ENCODE results near the gene LAMA3. TPM values are rescaled to one million over a fixed set of nuclear protein-coding genes. Genes with fewer than 3 reads are reported as not detected.

LAMA3 gene
- total RNA-seq, 1 donor from 2014 or later: 1.7 TPM

GRCh38 chr18:23669202-23669766, 20.0 kb upstream of the LAMA3 start:
- Mint-ChIP-seq H3K27me3 (ENCODE audit: unreplicated experiment) (no peaks in the 10 kb centered on the region), H3K9me3 (ENCODE audit: unreplicated experiment) (peaks cover 5% of the 10 kb centered on the region), H3K4me1 (ENCODE audit: unreplicated experiment) (peaks cover 2% of the 10 kb centered on the region), H3K27ac (ENCODE audit: unreplicated experiment) (no peak overlapping the region), H3K36me3 (ENCODE audit: low read depth, unreplicated experiment) (no peaks in the 10 kb centered on the region), H3K4me3 (ENCODE audit: unreplicated experiment) (no peak overlapping the region)
- no peak for TF ChIP-seq CTCF (IDR thresholded peaks at IDR 0.05; ENCODE audit: unreplicated experiment)
- DNase-seq (ENCODE audit: low spot score): no peak

- Mint-ChIP-seq H3K9me3 (ENCODE audit: unreplicated experiment) (peaks cover 5% of the 10 kb centered on the region), H3K27me3 (ENCODE audit: unreplicated experiment) (no peaks in the 10 kb centered on the region), H3K27ac (ENCODE audit: unreplicated experiment) (no peak overlapping the region), H3K4me3 (ENCODE audit: unreplicated experiment) (no peak overlapping the region), H3K36me3 (ENCODE audit: low read depth, unreplicated experiment) (no peaks in the 10 kb centered on the region), H3K4me1 (ENCODE audit: unreplicated experiment) (peaks cover 2% of the 10 kb centered on the region)
- no peak for DNase-seq (ENCODE audit: low spot score)
- no peak for TF ChIP-seq CTCF (IDR thresholded peaks at IDR 0.05; ENCODE audit: unreplicated experiment)
Measured at GRCh38 chr18:23669804-23670405, 19.3 kb upstream of the LAMA3 start.

GRCh38 chr18:23671564-23671963, 17.7 kb upstream of the LAMA3 start:
- H3K36me3 Mint-ChIP-seq (ENCODE audit: low read depth, unreplicated experiment): no peaks in the 10 kb centered on the region
- no peak overlapping the region for H3K4me3 Mint-ChIP-seq (ENCODE audit: unreplicated experiment)
- DNase-seq (ENCODE audit: low spot score): no peak
- peaks cover 3% of the 10 kb centered on the region for H3K27me3 Mint-ChIP-seq (ENCODE audit: unreplicated experiment)
- peaks cover 5% of the 10 kb centered on the region for H3K9me3 Mint-ChIP-seq (ENCODE audit: unreplicated experiment)
- H3K4me1 Mint-ChIP-seq (ENCODE audit: unreplicated experiment): peaks cover 2% of the 10 kb centered on the region
- no peak for TF ChIP-seq CTCF (IDR thresholded peaks at IDR 0.05; ENCODE audit: unreplicated experiment)
- H3K27ac Mint-ChIP-seq (ENCODE audit: unreplicated experiment): no peak overlapping the region

- peaks cover 2% of the 10 kb centered on the region for H3K4me1 Mint-ChIP-seq (ENCODE audit: unreplicated experiment)
- no peak overlapping the region for H3K4me3 Mint-ChIP-seq (ENCODE audit: unreplicated experiment)
- H3K36me3 Mint-ChIP-seq (ENCODE audit: low read depth, unreplicated experiment): no peaks in the 10 kb centered on the region
- no peak for TF ChIP-seq CTCF (IDR thresholded peaks at IDR 0.05; ENCODE audit: unreplicated experiment)
- H3K9me3 Mint-ChIP-seq (ENCODE audit: unreplicated experiment): peaks cover 5% of the 10 kb centered on the region
- H3K27me3 Mint-ChIP-seq (ENCODE audit: unreplicated experiment): peaks cover 3% of the 10 kb centered on the region
- H3K27ac Mint-ChIP-seq (ENCODE audit: unreplicated experiment): no peak overlapping the region
- DNase-seq (ENCODE audit: low spot score): no peak
Measured at GRCh38 chr18:23673725-23674124, 15.5 kb upstream of the LAMA3 start.

GRCh38 chr18:23675236-23675635, 14.0 kb upstream of the LAMA3 start:
- DNase-seq (ENCODE audit: low spot score): no peak
- peaks cover 2% of the 10 kb centered on the region for H3K4me1 Mint-ChIP-seq (ENCODE audit: unreplicated experiment)
- no peak overlapping the region for H3K4me3 Mint-ChIP-seq (ENCODE audit: unreplicated experiment)
- no peak overlapping the region for H3K27ac Mint-ChIP-seq (ENCODE audit: unreplicated experiment)
- H3K27me3 Mint-ChIP-seq (ENCODE audit: unreplicated experiment): peaks cover 3% of the 10 kb centered on the region
- no peak for TF ChIP-seq CTCF (IDR thresholded peaks at IDR 0.05; ENCODE audit: unreplicated experiment)
- H3K9me3 Mint-ChIP-seq (ENCODE audit: unreplicated experiment): no peaks in the 10 kb centered on the region
- H3K36me3 Mint-ChIP-seq (ENCODE audit: low read depth, unreplicated experiment): no peaks in the 10 kb centered on the region
